ENCODE measurements around the gene KCMF1. TPM values are rescaled to one million over a fixed set of nuclear protein-coding genes. Genes with fewer than 3 reads are reported as not detected.
A peak's percentile ranks its signal among the peaks of the same experiment; 100 is the strongest.

KCMF1 gene
- total RNA-seq, 2 donors from 2014 or later, result 7.9 to 30.4 TPM

- H3K27ac ChIP-seq, result peak overlapping the region; percentile 39 to 64 (median 61)
- 88% methylated on average over 2 of the region's 2 CpGs for WGBS, 2 donors
Observed at GRCh38 chr2:84963323-84963691, 7.7 kb upstream of the KCMF1 start.

GRCh38 chr2:84963692-84964405, 7.1 kb upstream of the KCMF1 start:
- Histone ChIP-seq H3K27ac (peak overlapping the region; percentile 39 to 64 (median 61)), H3K27me3 (no peaks in the 10 kb centered on the region), H3K4me1 (peaks cover 95% of the 10 kb centered on the region), H3K4me3 (no peak overlapping the region), H3K36me3 (replicated peaks in 1 of 2; ENCODE audit: insufficient read depth in 1 of 2, low read depth in 2 of 2) (no peaks in the 10 kb centered on the region), H3K9me3 (no peaks in the 10 kb centered on the region)
- intact Hi-C loops (cut with DNase I), result no loop called here
- ATAC-seq (peak; percentile 42), DNase-seq (peak in 3 of 4 donors; percentile 41 to 50 (median 47))
- 74 to 76% methylated on average over 9 of the region's 9 CpGs for WGBS, 2 donors
- no peak for TF ChIP-seq CTCF (IDR thresholded peaks at IDR 0.05)
- TF ChIP-seq POLR2A (IDR thresholded peaks at IDR 0.05), result peak in 1 of 3 donors; percentile 21

More at GRCh38 chr2:84963323-84963691, 7.7 kb upstream of the KCMF1 start:
- Histone ChIP-seq H3K9me3 (no peaks in the 10 kb centered on the region), H3K36me3 (replicated peaks in 1 of 2; ENCODE audit: insufficient read depth in 1 of 2, low read depth in 2 of 2) (no peaks in the 10 kb centered on the region), H3K4me1 (peaks cover 94% of the 10 kb centered on the region), H3K4me3 (no peak overlapping the region), H3K27me3 (no peaks in the 10 kb centered on the region)
- no peak for ATAC-seq
- no peak for TF ChIP-seq CTCF (IDR thresholded peaks at IDR 0.05)
- TF ChIP-seq POLR2A (IDR thresholded peaks at IDR 0.05), result no peak
- DNase-seq, result no peak
- intact Hi-C loops (cut with DNase I), result no loop called here

- intact Hi-C loops (cut with DNase I), result no loop called here
- no peak for TF ChIP-seq CTCF (IDR thresholded peaks at IDR 0.05)
- no peak for TF ChIP-seq POLR2A (IDR thresholded peaks at IDR 0.05)
- DNase-seq (no peak), ATAC-seq (no peak)
- no peaks in the 10 kb centered on the region for H3K27me3 ChIP-seq
- 81 to 91% methylated on average over 9 of the region's 9 CpGs for WGBS, 2 donors
- H3K4me1 ChIP-seq, result peaks cover 95% of the 10 kb centered on the region
- H3K36me3 ChIP-seq (replicated peaks in 1 of 2; ENCODE audit: insufficient read depth in 1 of 2, low read depth in 2 of 2), result no peaks in the 10 kb centered on the region
- peak overlapping the region in 3 of 4 donors; percentile 59 to 64 (median 63) for H3K27ac ChIP-seq
- H3K4me3 ChIP-seq, result no peak overlapping the region
- no peaks in the 10 kb centered on the region for H3K9me3 ChIP-seq
Observed at GRCh38 chr2:84964406-84965191, 6.4 kb upstream of the KCMF1 start.

- intact Hi-C loops (cut with DNase I), result no loop called here
- H3K4me1 ChIP-seq, result peaks cover 91% of the 10 kb centered on the region
- no peaks in the 10 kb centered on the region for H3K27me3 ChIP-seq
- TF ChIP-seq CTCF (IDR thresholded peaks at IDR 0.05) (no peak), POLR2A (IDR thresholded peaks at IDR 0.05) (no peak)
- H3K9me3 ChIP-seq, result no peaks in the 10 kb centered on the region
- DNase-seq, result no peak
- no peak for ATAC-seq
- H3K36me3 ChIP-seq (replicated peaks in 1 of 2; ENCODE audit: insufficient read depth in 1 of 2, low read depth in 2 of 2), result no peaks in the 10 kb centered on the region
- H3K27ac ChIP-seq, result peak overlapping the region in 1 of 4 donors; percentile 64
- H3K4me3 ChIP-seq, result no peak overlapping the region
Observed at GRCh38 chr2:84965192-84965516, 5.8 kb upstream of the KCMF1 start.
